ENCODE measurements around the gene SV2B.

SV2B gene

DNA sequence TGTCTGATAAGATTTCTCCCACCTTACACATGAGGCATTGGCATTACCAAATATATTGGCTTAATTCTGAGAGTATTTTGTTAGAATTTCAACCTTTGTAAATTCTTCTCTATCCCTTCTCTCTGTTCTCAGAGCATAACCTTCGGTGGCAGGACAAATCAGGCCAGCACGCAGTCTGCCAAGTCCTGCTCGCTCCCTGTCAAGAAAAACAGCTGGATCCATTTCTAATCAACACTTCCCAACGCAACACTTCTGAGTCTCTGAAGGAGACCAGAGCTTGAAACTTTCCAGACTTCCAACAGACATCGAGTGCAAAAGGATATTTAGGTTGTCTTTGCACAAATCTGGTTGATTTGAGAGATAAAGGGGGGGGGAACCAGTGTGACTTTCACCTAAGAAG lies 125.7 kb downstream of the SV2B start:
- no peak for DNase-seq (ENCODE audit: extremely low read depth in 1 of 2, low read depth in 1 of 2)

DNA sequence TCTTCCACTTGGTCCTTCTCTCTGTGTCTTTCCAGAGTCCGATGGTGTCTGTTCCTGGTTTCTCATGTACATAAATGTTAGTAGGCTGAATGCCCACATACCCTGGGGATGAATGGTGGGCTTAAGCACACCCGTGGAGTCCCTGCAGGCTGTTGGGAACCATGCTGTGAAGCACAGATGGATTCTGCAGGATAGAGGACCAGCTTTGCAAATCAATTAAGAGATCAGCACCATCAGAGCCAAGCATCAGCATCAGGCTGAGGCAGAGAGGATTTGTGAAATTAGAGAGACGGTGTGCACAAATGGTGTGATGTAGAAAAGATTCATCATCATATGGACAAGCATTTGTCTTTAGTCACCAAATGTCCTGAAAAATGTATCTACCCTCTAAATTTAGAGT lies 127.1 kb downstream of the SV2B start:
- DNase-seq (ENCODE audit: extremely low read depth in 1 of 2, low read depth in 1 of 2), result no peak

DNA sequence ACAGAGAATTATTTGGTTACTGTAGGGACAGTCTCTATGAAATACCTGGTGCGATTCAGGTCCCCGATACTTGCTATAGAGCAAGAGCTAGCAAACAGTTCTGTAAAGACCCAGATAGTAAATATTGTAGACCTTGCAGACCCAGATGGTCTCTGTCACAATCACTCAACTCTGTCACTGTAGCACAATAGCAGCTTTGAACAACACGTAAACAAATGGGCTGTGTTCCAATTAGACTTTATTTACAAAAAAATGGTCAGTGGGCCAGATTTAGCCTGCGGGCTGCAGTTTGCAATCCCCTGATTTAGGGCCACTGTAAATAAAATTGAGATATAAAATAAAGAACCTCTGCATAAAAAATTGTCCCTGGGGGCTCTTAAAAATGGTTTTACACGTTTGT lies 127.7 kb downstream of the SV2B start:
- no peak for DNase-seq (ENCODE audit: extremely low read depth in 1 of 2, low read depth in 1 of 2)

DNA sequence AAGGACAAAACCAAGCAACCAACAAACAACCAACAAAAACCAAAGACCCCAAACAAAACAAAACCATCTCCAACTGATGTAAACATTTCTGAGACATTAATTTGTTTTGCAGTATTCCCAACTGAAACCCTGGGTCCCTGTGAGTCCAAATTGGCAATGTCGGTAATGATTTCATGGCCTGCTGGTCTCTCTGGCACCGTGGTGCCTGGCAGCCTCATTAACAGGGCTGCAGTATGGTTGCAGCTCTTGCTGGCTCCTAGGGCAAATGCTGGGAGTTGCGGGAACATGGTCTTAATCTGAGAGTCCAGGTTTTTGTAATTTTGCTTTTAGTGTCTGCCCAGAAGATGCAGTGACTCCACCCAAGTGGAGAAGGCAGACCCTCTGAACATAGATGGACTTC lies 128.3 kb downstream of the SV2B start:
- DNase-seq (ENCODE audit: extremely low read depth in 1 of 2, low read depth in 1 of 2), result no peak

DNA sequence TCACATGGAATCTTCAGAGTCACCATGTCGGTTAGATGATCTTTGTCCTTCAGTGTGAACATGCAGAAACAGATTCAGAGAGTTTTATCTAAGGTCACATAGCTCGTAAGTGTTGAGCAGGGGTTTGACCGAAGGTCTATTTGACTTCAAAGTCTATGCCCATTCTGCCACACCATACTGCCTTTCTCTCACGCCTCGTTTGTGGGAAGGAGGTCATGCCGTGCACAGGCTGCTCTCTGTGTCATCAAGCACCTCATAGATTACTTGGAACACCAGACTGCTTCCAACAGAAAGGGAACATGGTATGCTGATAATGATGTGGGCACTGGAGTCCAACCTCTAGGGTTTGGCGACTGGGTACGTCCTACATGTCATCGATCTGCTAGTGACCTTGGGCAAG lies 128.8 kb downstream of the SV2B start:
- DNase-seq (ENCODE audit: extremely low read depth in 1 of 2, low read depth in 1 of 2), result no peak

DNA sequence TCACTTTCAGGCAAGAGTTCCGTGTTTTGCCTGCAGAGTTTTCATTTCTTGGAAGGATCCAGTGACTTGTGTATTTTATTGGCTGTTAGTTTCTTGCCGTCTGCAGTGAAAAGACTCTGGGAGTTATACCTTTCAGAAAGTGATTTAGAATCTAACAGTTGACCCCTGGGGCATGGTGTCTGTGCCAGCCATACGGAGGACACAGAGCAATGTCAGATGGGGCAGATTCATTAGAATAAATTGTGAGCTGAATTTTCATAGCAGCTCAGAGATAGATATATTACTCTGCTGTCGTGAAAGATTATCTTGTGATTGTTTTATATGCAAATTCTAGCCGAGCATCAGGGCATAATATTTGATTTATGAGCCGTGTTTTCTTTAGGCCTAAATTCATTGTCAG lies 131.6 kb downstream of the SV2B start:
- DNase-seq (ENCODE audit: extremely low read depth in 1 of 2, low read depth in 1 of 2), result no peak

DNA sequence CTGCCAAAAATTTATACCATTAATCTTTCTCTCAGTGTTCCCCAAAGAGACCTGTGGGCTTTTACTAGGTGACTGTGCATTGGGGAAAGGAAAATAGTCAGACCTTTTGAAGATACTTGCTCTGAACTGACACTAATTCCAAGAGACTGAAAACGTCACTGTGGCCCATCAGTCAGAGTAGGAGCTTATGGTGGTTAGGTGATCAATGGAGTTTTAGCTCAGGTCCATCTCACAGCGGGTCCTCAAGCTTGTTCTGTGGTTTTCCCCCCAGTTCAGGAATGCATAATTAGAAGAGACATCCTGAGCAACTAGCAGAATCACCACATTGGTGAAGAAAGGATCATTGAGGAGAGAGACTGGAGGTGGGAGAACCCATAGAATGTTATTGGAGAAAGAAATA lies 134.7 kb downstream of the SV2B start:
- no peak for DNase-seq (ENCODE audit: extremely low read depth in 1 of 2, low read depth in 1 of 2)

DNA sequence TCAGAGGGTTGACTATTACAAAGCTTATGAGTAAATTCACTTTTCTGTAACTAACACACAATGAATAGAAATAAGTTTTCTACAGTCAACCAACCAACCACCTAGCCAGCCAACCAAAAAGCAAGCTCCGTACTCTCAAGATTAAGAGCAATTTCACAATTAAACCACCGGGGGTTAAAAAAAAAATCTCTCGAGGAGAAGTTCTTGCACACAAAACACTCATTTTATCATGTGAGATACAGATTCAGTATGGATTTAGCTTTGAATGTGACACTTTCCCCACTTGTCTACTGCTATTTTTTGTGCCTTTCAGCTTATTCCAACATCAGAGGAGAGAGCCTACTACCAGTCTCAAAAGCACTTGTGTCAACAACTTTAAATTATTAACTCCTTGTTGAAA lies 135.3 kb downstream of the SV2B start:
- no peak for DNase-seq (ENCODE audit: extremely low read depth in 1 of 2, low read depth in 1 of 2)

DNA sequence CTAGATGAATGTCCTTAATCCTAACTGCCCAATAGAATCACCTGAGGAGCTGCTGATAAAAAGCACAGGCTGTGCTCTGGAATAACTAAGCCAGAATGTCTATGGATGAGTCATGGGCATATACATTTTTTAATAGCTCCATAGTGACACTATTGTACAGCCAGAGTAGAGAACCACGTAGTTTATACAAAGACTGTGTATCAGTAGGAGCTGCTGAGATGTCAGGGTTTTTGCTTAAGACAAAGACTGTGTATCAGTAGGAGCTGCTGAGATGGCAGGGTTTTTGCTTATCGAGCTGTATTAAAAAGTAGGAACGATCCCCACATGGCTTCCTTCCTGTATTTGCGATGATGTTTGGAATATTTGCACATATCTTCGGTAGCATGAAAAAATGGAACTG lies 137.4 kb downstream of the SV2B start:
- DNase-seq (ENCODE audit: extremely low read depth in 1 of 2, low read depth in 1 of 2), result no peak

DNA sequence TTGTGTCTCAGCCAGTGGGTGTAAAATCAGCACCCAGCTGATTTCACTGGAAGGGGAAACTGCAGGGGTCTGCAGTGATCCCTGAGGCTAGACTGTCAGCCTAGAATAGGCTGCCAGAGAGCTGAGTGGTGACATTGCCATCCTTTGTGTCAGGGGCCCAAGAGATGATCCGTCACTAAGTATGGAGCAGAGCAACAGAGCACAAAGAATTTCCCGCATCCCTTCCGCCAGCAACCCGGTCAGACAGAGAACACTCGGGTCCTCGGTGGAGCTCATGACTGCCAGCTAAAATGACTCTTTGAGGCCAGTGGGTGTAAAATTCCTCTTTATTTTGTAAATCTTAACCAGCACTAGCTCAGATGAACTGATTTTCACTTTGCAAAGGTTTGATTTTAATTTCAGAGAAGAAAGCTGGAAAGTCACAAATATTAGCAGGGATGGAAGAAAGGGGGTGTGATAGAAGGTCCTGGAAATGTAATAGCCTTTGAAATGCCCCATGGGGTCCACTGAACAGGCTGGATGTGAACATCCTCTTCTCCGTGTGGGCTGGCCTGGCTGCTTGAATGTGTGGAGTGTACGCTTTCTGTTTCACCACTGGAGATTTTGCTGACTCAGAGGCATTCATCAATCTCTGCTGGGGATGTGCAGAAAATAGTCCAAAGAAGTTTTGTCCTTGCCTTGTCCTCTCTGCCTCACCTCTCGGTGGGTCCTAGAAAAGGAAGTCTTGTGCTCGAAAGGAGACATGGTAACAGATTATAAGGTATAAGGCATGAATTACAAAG lies 138.8 kb downstream of the SV2B start:
- DNase-seq (ENCODE audit: extremely low read depth in 1 of 2, low read depth in 1 of 2), result no peak

DNA sequence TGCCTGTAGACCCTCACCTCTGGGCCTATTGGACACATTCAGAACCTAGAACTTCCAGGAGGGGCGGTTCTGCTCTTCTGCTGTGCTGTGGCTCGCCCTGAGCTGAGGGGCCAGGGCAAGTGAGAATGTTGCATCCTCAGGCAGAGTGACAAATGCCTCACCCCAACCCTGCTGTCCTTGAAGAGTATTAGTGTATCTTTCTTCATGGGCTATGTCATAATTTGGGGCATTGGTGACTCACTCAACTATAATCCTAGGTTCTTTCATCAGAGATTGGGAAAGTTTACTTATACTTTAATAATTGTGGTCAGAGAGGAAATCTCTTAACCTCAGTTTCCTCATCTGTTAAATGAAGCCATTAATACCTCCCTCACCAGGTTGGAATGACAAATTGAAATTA lies 143.8 kb downstream of the SV2B start:
- no peak for DNase-seq (ENCODE audit: extremely low read depth in 1 of 2, low read depth in 1 of 2)

DNA sequence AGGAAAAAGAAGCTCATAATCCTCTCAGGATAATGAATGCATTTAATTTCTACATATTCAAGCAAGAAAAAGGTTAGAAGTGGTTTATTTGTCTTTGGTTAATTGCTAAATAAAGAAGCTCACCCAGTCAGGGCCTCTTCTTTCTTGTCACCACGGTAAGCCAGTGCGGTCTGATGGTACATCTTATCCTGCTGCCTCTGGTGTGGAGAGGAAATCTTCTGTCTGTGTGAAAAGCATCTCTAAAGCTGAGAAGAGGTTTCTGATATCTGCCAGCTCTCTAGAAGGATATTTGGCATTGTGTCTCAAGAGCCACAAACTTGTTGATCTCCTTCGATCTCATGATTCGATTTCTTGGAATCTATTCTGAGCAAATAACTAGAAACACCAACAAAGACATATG lies 144.9 kb downstream of the SV2B start:
- no peak for DNase-seq (ENCODE audit: extremely low read depth in 1 of 2, low read depth in 1 of 2)

DNA sequence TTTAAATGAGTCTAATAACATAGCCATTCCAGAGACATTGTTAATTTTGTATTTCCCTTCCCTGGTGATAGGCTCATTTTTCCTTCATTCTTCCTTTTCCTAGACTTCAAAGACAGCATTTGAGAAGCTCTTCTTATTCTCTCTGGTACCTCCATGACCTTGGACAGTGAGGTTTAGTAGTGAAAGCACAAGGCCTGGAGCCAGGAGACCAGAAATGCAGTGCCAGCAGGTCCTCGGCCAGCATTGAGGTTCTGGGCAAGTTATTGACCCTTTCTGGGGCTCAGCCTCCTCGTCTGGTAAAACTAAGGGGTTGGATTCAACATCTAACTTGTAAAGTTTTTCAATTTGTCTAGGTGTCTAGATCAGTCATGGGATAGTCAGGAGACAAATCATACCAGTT lies 146.9 kb downstream of the SV2B start:
- DNase-seq (ENCODE audit: extremely low read depth in 1 of 2, low read depth in 1 of 2), result no peak

DNA sequence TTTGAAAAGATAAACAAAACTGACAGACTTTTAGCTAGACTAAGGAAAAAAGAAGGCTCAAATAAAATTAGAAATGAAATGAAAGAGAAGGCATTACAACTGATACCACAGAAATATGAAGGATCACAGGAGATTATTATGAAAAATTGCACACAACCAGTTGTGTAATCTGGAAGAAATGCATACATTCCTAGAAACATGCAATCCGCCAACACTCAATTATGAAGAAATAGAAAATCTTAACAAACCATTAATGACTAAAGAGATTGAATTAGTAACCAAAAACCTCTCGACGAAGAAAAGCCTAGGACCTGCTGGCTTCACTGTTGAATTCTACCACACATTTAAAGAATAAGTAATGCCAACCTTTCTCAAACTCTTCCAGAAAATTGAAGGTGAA lies 149.5 kb downstream of the SV2B start:
- DNase-seq (ENCODE audit: extremely low read depth in 1 of 2, low read depth in 1 of 2), result no peak

DNA sequence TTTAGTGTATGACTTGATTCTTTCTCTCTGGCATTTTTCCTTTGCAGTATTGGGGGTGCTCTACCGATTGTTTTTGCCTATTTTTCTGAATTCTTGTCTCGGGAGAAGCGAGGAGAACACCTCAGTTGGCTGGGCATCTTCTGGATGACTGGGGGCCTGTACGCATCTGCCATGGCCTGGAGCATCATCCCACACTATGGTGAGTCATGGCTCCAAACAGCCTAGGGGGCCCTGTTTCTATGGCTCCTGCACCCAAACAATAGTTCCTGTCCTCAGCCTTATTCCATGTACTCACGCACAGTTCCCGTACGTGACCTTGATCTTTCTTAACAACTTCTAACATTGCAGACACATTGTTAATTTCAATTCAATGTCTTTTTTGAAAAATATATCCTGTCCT lies 152.3 kb downstream of the SV2B start:
- no peak for DNase-seq (ENCODE audit: extremely low read depth in 1 of 2, low read depth in 1 of 2)

DNA sequence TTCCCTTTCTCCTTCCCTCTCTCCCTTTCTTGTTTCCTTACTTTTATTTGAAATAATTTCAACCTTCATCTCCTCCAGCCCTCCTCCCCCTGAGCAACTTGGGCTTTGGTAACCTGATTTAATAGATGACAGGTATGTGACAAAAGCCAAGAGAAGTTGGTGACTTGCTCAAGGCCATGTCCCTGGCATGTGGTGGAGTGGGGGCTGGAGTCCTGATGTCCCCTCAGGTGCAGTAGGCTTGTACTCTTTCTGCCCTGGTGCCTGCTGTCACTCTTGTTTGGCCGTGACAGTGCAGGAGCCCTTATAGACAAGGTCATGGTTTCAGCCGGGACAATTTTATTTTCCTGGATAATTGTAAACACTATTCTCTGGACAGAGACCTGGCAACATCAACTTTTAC lies 152.7 kb downstream of the SV2B start:
- no peak for DNase-seq (ENCODE audit: extremely low read depth in 1 of 2, low read depth in 1 of 2)

DNA sequence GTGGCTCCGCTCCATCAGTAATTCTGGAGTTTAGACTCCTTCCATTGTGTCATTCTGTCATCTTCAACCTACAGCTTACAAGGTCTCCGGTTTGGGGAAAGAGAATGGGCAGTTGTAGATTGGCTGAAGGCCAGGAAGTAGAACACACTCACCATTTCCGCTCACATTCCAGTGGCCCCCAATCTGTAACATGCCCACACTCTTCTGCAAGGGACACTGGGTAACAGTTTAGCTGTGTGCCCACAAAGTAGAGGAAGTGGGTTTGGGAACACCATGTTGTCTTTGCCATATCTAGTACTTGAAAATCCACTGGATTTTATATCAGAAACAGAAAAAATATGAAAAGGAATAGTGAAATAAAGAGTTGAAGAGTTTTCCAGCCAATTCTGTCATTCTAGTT lies 153.5 kb downstream of the SV2B start:
- DNase-seq (ENCODE audit: extremely low read depth in 1 of 2, low read depth in 1 of 2), result no peak

DNA sequence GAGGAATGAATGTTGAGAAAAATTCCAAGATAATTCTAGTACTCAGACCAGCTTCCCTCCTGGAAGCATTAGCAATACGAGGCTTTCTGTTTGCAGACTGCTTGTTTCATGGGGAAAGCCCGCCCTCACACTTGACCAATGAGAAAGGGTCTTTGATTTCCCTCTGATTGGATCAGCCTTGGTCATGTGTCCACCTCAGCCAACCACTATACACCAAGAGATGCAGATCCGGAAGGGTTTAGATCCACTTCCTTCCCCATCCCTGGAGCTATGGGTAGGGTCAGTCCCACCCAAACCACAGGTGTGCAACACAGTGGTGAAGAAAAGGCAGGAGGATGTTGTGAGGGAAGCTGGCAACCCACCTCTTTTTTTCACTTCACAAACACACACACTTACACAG lies 154.7 kb downstream of the SV2B start:
- no peak for DNase-seq (ENCODE audit: extremely low read depth in 1 of 2, low read depth in 1 of 2)

DNA sequence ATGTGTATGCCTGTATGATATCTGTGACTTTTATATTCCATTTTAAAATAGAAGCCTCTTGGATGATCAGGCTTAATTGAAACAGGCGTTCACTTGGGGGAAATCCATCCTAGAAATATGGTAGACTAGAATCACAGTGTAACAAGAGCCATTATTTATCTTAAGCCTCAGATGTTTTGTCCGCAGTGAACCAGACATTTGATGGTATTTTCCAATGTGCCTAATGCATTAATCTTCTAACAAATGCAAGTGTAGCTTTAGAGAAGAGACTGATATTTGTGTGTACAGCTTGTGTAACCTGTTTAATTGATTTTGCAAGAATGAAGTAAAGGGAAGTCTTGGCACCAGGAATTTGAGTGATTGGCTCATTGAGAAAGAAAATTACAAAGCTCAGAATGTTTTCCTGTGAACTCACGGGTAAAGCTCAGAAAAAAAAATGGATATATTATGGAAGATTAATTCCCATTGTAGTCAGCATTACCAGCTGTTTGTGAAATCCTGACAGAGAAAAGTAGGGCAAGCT lies 155.7 kb downstream of the SV2B start:
- DNase-seq (ENCODE audit: extremely low read depth in 1 of 2, low read depth in 1 of 2), result no peak

DNA sequence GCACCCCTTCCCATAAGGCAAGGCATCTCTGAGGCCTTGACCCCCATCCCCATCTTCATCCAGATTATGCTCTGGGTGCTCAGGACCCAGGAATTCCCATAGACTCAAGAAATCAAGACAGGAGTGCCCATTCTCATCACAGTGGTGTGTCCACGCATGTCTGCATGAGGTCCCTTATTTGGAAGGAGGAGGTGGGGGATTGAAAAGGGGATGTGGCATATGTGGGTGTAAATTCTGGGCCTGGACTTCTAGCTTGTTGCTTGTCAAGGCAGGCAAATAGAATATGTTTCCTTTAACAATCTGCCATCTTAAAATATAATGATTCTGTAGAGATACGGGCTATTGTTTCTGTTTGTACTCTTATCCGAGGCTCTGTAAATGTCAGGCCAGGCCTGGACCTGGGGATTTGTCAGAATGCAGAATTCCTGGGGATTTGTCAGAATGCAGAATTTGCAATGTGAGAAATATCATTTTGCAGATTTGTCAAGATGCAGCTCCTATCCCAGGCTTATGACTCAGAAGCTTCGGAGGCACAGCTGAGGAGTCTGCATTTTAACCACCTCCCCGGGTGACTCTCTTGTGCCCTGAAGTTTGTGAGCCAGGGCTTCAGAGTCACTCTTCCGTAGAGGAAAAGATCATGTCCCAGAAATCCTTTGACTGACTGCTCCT lies 157.8 kb downstream of the SV2B start:
- DNase-seq (ENCODE audit: extremely low read depth in 1 of 2, low read depth in 1 of 2), result no peak

DNA sequence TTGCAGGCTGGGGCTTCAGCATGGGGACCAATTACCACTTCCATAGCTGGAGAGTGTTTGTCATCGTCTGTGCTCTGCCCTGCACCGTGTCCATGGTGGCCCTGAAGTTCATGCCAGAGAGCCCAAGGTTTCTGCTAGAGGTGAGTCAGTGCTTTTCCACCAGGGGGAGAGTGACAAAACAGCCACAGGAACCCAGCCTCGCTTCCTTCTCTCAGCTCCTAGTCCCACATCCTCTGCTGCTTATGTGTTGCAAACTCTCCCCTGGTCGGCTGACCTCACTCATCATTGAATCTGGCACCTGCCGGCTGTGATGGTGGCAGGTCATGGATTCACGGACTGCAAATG lies 158.3 kb downstream of the SV2B start:
- no peak for DNase-seq (ENCODE audit: extremely low read depth in 1 of 2, low read depth in 1 of 2)

DNA sequence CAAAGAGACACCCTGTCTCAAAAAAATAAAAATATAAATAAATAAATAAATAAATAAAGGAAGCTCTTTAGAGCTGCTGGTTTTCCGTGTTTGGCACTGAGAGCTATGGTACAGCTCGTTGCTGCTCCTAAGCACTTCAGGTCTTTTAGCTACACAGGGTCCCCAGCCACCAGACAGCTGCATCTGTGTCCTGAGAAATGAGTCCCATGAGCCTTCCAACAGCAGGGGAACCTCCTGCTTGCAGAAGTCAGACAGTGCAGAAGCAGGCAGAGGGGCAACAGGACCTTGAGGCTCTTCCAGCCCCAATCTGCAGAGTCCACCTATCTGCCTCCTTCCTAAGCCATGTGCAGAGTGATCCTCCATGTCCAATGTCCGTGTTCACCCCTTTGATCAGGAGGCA lies 159.0 kb downstream of the SV2B start:
- no peak for DNase-seq (ENCODE audit: extremely low read depth in 1 of 2, low read depth in 1 of 2)

DNA sequence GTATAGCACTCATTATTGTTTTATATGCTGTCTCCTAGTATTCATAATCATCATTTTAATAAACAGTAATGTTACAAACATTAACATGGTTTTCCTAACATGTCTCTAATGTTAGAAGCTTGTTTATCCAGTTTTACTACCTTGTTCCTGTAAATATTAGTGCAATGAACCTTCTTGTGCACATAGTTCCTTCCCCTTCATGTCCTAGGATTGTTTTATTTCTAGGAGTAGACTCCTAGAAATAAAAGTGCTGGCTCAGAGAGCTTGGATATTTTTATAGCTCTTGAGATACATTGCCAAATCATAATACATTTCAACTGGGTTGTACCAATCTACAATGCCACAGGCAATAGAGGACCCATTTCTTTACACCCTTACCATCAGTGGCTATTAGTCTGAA lies 161.3 kb downstream of the SV2B start:
- DNase-seq (ENCODE audit: extremely low read depth in 1 of 2, low read depth in 1 of 2), result no peak
